HG02840 (cell line): ENCODE results near the gene SLC1A5.

Experiments used
- ATAC-seq: cut with Tn5 transposase; IDR thresholded peaks from one replicate; pipeline ENCODE4 v1.9.1; 2021; ENCODE audit warnings: mild to moderate bottlenecking, moderate library complexity, moderate number of reproducible peaks; ENCODE audit not compliant: unreplicated experiment, low FRiP score

Gene SLC1A5

DNA sequence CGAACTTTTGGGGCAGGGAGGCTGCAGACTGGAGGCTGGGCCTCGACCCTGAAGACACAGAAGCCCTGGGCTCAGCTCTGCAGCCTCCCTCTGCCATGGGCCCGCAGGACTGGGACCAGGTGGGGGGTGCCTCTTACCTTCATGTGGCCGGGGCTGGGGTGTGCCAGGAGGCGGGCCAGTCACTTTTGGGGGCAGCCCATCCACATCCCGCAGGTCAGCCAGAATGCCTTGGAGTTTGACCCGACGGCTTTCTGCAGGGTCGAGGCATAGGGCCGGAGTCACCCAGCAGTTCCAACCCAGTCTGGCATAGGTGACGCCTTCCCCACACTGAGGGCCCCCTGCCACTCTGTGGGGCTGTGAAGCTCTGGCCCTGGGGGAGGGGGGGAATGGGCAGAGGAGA, 60.6 kb downstream of the SLC1A5 start:
- no peak for ATAC-seq

DNA sequence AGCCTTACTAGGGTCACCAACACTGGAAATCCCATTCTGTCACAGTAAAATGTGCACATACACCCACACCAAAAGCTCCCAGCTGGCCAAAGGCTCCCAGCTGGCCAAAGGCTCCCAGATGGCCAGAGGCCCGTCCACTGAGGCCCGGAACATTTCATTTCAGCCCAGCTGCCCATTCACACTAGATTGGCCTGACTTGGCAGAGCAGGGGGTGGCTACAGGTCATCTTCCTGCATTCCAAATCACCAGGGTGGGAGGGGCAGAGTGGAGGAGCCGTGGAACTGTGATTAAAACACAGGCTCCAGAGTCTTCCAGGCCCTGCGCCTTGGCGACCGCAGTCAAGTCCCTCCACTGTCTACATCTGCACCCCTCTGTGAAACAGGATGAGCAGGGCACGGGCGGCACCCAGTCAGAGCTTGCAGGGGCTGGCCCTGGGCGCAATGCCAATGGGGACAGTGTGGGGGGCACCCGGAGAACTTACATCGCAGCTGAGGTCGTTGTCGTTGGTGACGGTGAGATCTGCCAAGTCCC, 61.4 kb downstream of the SLC1A5 start:
- ATAC-seq: no peak

DNA sequence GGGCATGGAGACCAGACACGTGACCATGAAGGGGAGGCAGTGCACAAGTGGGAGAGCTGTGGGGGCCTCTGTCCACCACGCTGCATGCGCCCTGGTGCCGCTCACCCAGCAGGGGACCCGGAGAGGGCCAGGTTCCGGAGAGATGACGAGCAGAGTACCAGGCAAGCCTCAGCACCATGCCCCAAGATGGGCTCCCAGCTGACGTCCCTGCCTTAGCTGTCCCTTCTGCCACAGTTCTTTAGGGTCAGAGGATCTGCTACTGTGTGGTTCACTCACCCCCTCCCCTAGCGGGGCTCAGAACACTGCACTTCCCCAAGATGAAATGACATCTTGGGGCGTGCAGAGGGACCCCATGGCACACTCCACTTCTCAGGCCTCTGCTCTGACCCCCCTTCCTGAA, 61.8 kb downstream of the SLC1A5 start:
- ATAC-seq: no peak

DNA sequence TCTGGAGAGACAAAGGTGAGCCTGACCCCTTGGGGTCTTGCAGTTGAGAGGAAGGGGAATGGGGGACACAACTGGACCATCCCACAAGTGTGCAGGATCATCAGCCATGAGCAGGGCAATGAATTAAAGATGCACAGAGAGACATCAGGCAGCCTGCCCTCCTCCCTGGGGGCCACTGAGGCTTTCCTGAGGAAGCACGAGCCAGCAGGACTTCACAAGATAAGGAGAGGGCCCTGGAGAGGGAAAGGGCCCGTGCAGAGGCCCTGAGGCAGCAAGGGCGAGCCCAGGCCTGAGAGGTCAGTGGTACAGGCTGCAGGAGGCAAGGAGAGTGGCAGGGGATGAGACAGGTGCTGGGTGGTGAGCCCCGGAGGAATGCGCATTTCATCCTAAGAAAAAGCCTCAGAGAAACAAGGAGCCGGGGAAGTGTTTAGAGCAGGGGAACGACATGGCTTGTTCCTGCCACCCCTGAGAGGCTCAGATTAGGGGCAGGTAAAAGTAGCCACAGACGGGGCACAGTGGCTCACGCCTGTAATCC, 62.5 kb downstream of the SLC1A5 start:
- ATAC-seq: no peak

DNA sequence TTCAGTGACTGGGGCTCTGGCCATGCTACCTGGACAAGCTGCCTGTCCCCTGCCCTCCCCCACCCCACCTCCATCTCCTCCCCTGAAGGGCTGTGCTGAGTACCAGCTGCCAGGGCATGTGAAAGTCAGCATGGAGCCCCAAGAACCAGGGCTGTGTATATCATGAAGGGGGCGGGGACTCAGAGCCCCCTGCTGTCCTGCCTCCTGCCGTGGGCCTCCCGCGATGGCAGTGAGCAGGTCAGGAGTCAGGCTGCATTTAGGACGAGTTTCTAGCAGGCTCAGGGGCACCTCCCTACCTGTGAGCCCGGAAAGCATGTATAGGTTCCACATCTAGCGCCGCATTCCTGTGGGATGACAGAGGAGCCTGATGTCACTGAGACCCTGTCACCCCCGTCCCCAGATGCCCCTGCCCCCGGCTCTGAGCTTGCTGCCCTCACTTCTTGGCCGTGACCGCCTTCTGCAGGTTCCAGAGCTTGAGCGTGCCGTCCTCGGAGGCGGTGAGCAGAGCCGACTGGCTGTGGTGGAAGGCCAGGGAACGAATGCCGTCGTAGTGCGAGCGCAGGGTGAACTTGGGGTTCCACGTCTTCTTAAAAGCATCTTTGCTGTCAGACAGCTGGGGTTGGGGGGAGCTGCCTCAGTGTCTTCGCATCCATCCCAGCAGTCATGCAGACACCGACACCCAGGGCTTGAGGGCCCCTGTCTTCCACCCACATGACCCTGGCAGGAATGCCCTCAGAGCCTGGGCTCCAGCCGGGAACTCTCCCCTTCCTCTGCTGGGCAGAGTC, 63.2 kb downstream of the SLC1A5 start:
- no peak for ATAC-seq
